IMR-90 (cell line): Measurements from ENCODE around the gene PLEKHH1. TPM values are rescaled to one million over a fixed set of nuclear protein-coding genes. Genes with fewer than 3 reads are reported as not detected.

Source experiments
- ATAC-seq: fragments of 200-7000 bp; cut with Tn5 transposase; 2 replicates; pipeline ENCODE4 v1.9.1; 2020; ENCODE audit warnings: low read depth, mild to moderate bottlenecking, moderate library complexity
- BruUV-seq: library from RNA; stranded (reverse); fragments of 400-500 nt; replicated peaks from 2 replicates; lab custom pipeline; 2021; lab: Mats Ljungman, UMichigan
- CTCF ChIA-PET: fragments of 300-600 bp; formaldehyde crosslinking; extraction: SDS; loops from one replicate; lab custom pipeline; 2021; ENCODE audit warnings: antibody characterized with exemption; lab: Yijun Ruan, JAX
- POLR2A ChIA-PET: fragments of 300-600 bp; sonication (Branson Sonifier 250); formaldehyde crosslinking; loops from one replicate; lab custom pipeline; 2022; ENCODE audit warnings: antibody characterized with exemption; ENCODE audit not compliant: unreplicated experiment; lab: Charles Lee
- DNase-seq: peaks from one replicate; pipeline ENCODE4 v3.0.0; 2013
- H2AFZ ChIP-seq: replicated peaks from 2 replicates; pipeline ENCODE3; 2013; ENCODE audit warnings: low read length, mild to moderate bottlenecking; ENCODE audit not compliant: poor library complexity
- H2AK5ac ChIP-seq: 2 replicates; pipeline ENCODE4 v1.6.1; 2013; ENCODE audit warnings: low read depth, low read length, inconsistent platforms
- H2AK9ac ChIP-seq: replicated peaks from 2 replicates; pipeline ENCODE3; 2013; ENCODE audit warnings: mild to moderate bottlenecking, low read depth, low read length, moderate library complexity; ENCODE audit not compliant: poor library complexity
- H2BK120ac ChIP-seq: 2 replicates; pipeline ENCODE4 v1.6.1; 2013; ENCODE audit warnings: low read depth, low read length, inconsistent platforms
- H2BK15ac ChIP-seq: 3 replicates; pipeline ENCODE4 v1.6.1; 2013; ENCODE audit warnings: low read depth, low read length, inconsistent platforms
- H2BK20ac ChIP-seq: 2 replicates; pipeline ENCODE4 v1.6.1; 2013; ENCODE audit warnings: low read depth, mild to moderate bottlenecking, inconsistent platforms, low read length, moderate library complexity
- H2BK5ac ChIP-seq: 2 replicates; pipeline ENCODE4 v1.6.1; 2013; ENCODE audit warnings: mild to moderate bottlenecking, low read depth, low read length, inconsistent platforms; ENCODE audit not compliant: poor library complexity, severe bottlenecking
- H3K14ac ChIP-seq: replicated peaks from 2 replicates; pipeline ENCODE4 v1.6.1; 2013; ENCODE audit warnings: low read depth, low read length, inconsistent platforms
- H3K18ac ChIP-seq: 2 replicates; pipeline ENCODE4 v1.6.1; 2013; ENCODE audit warnings: low read depth, low read length, control low read depth
- H3K23ac ChIP-seq: 2 replicates; pipeline ENCODE4 v1.6.1; 2013; ENCODE audit warnings: low read depth, low read length, inconsistent platforms
- H3K27ac ChIP-seq: 2 replicates; pipeline ENCODE4 v1.5.1; 2013; ENCODE audit warnings: mild to moderate bottlenecking, control low read depth, low read length; ENCODE audit not compliant: insufficient read depth
- H3K27me3 ChIP-seq: 2 replicates; pipeline ENCODE4 v1.6.1; 2013; ENCODE audit warnings: low read length; ENCODE audit not compliant: control insufficient read depth, insufficient read depth
- H3K36me3 ChIP-seq: 2 replicates; pipeline ENCODE4 v1.6.1; 2013; ENCODE audit warnings: low read length, mixed read lengths; ENCODE audit not compliant: control insufficient read depth, insufficient read depth
- H3K4ac ChIP-seq: 2 replicates; pipeline ENCODE4 v1.6.1; 2013; ENCODE audit warnings: low read depth, low read length, inconsistent platforms
- H3K4me1 ChIP-seq: 2 replicates; pipeline ENCODE4 v1.6.1; 2013; ENCODE audit warnings: low read length, mixed read lengths; ENCODE audit not compliant: control insufficient read depth, insufficient read depth
- H3K4me2 ChIP-seq: 2 replicates; pipeline ENCODE4 v1.6.1; 2013; ENCODE audit warnings: low read depth, mild to moderate bottlenecking, control low read depth, low read length, moderate library complexity
- H3K4me3 ChIP-seq: 2 replicates; pipeline ENCODE4 v1.5.1; 2013; ENCODE audit warnings: low read depth, mild to moderate bottlenecking, control low read depth, low read length, moderate library complexity; ENCODE audit not compliant: insufficient read depth
- H3K56ac ChIP-seq: 2 replicates; pipeline ENCODE4 v1.6.1; 2013; ENCODE audit warnings: low read length, inconsistent platforms; ENCODE audit not compliant: insufficient read depth; ENCODE audit errors: extremely low read depth
- H3K79me1 ChIP-seq, 2 experiments: 2 replicates each; pipeline ENCODE4 v1.6.1; 2013; ENCODE audit warnings: low read length in 2 of 2, inconsistent platforms in 1 of 2, low read depth in 1 of 2
- H3K9ac ChIP-seq: 2 replicates; pipeline ENCODE4 v1.6.1; 2013; ENCODE audit warnings: low read depth, low read length, control low read depth
- H3K9me1 ChIP-seq: 2 replicates; pipeline ENCODE4 v1.6.1; 2013; ENCODE audit warnings: low read length, inconsistent platforms; ENCODE audit not compliant: insufficient read depth
- H3K9me3 ChIP-seq: 2 replicates; pipeline ENCODE4 v1.6.1; 2013; ENCODE audit warnings: low read length; ENCODE audit not compliant: control insufficient read depth, insufficient read depth
- H4K20me1 ChIP-seq: 2 replicates; pipeline ENCODE4 v1.6.1; 2013; ENCODE audit warnings: low read length, inconsistent platforms; ENCODE audit not compliant: insufficient read depth
- H4K5ac ChIP-seq: 2 replicates; pipeline ENCODE4 v1.6.1; 2013; ENCODE audit warnings: mild to moderate bottlenecking, low read depth, low read length, control low read depth
- H4K8ac ChIP-seq, 2 experiments: 2 replicates each; pipeline ENCODE4 v1.6.1; 2013; ENCODE audit warnings: low read depth in 2 of 2, low read length in 2 of 2, control low read depth in 1 of 2, inconsistent platforms in 1 of 2
- H4K91ac ChIP-seq: 2 replicates; pipeline ENCODE4 v1.6.1; 2013; ENCODE audit warnings: low read depth, low read length, inconsistent platforms; ENCODE audit not compliant: insufficient read depth
- CHD1 ChIP-seq: IDR thresholded peaks from 2 replicates; pipeline ENCODE4 v1.6.1; 2012; ENCODE audit warnings: low read depth, low read length, improper control_type of control experiment
- FOS ChIP-seq: fragments of 150-350 bp; IDR thresholded peaks from 2 replicates; pipeline ENCODE4 v1.6.1; 2016; ENCODE audit warnings: low read depth, low read length
- MAFK ChIP-seq: IDR thresholded peaks from 2 replicates; pipeline ENCODE4 v1.6.1; 2012; ENCODE audit warnings: low read depth, low read length, improper control_type of control experiment
- MXI1 ChIP-seq: IDR thresholded peaks from 2 replicates; pipeline ENCODE4 v1.6.1; 2012; ENCODE audit warnings: low read depth, mild to moderate bottlenecking, low read length, moderate library complexity, borderline replicate concordance
- NFE2L2 ChIP-seq: fragments of 150-350 bp; IDR thresholded peaks from 2 replicates; pipeline ENCODE4 v1.6.1; 2016; ENCODE audit warnings: low read depth, mild to moderate bottlenecking, low read length
- POLR2A ChIP-seq: IDR thresholded peaks from 2 replicates; pipeline ENCODE4 v1.6.1; 2012; ENCODE audit warnings: mild to moderate bottlenecking, low read depth, low read length
- RCOR1 ChIP-seq: IDR thresholded peaks from 2 replicates; pipeline ENCODE4 v1.6.1; 2012; ENCODE audit warnings: mild to moderate bottlenecking, low read length, improper control_type of control experiment; ENCODE audit not compliant: insufficient replicate concordance
- RFX5 ChIP-seq: IDR thresholded peaks from 2 replicates; pipeline ENCODE4 v1.8.0; 2012; ENCODE audit warnings: low read depth, mild to moderate bottlenecking, low read length, moderate library complexity
- WGBS, 2 experiments: methylation state at CpG; one replicate each; pipeline versions ENCODE4 v1.1.5 to v1.1.7; 2013; ENCODE audit warnings: missing lambda C conversion rate in 2 of 2; ENCODE audit not compliant: insufficient read length in 1 of 2; ENCODE audit errors: extremely low coverage in 2 of 2; 5-methylcytosine and 5-hydroxymethylcytosine counted together
- dilution Hi-C: fragments of 300-500 bp; cut with HindIII; formaldehyde crosslinking; loops from one replicate; pipeline ENCODE4 v1.14.3; 2018; ENCODE audit warnings: low sequenced_read_pairs; ENCODE audit not compliant: unreplicated experiment
- in situ Hi-C: fragments of 300-500 bp; cut with MboI; formaldehyde crosslinking; loops from 3 replicates; pipeline ENCODE4 v1.14.3; 2019; ENCODE audit warnings: low sequenced_read_pairs, inconsistent platforms, mixed read lengths
- intact Hi-C: fragments of 100-400 bp; cut with micrococcal nuclease; formaldehyde crosslinking; loops from 2 replicates; pipeline ENCODE4 v1.10.0; 2022
- polyA plus RNA-seq, 3 experiments: library from polyadenylated mRNA; depleted of rRNA; stranded (reverse); fragments of >200 nt; gene quantifications; 2 replicates each; pipeline ENCODE4 v1.2.3, GENCODE V29; 2012; ENCODE audit warnings: low replicate concordance in 1 of 3
- total RNA-seq: library from RNA; depleted of rRNA; stranded (reverse); fragments of >200 nt; gene quantifications from 2 replicates; pipeline ENCODE4 v1.2.3, GENCODE V29; 2012

The PLEKHH1 gene
- total and polyA plus RNA-seq, 2 of the 4 experiments (the other 2 are of a cell fraction) = under 0.01 to 0.34 TPM

DNA sequence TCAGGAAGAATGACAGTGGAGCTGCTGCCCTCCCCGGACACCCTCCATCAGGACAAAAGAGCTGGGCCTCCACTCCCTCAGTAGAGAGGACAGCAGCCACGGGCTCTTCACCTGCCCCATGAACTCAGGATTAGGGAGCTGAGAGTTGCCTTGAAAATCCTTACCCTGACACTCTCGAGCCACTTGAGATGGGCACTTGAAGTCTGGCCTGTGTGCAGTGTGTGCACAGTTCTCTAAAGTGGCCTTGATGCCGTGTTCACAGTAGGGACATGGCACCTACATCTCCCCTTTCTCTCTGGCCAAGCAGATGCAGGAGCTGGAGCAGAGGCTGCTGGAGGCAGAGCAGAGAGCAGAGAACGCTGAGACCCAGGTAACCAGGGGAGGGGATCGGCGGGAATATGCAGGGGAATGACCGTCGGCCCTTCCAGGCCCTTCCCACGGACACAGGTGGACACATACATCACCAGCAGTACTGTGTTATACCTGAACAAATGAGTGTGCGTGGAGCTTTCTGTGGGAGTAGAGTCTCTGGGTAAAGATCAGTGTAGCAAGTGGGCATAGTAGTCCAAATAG lies 22.5 kb downstream of the PLEKHH1 start:
- H3K9ac ChIP-seq = no peak overlapping the region
- H3K23ac ChIP-seq = no peak overlapping the region
- intact Hi-C loops (no loop called here), in situ Hi-C loops (loop anchor here (10.0 kb wide), 1 partner anchor 111 kb away; no protein-coding TSS in a partner anchor), dilution Hi-C loops (no loop called here)
- ChIA-PET CTCF (interaction anchor here (1.5 to 1.6 kb wide), 2 partner anchors 16 to 29 kb away, joined by 3 to 4 read pairs; no protein-coding TSS in a partner anchor), POLR2A (no interaction called here)
- 40% methylated on average over 2 of the region's 11 CpGs; no CpG with 5 or more reads in 1 of the 2 experiments for WGBS, 2 experiments
- H2AK9ac ChIP-seq = no peak overlapping the region
- no peak overlapping the region for H3K4me2 ChIP-seq
- no peak overlapping the region for H3K56ac ChIP-seq
- no peak overlapping the region for H2BK20ac ChIP-seq
- peak overlapping the region; percentile 65 for H2AFZ ChIP-seq
- H2BK5ac ChIP-seq = no peak overlapping the region
- H4K5ac ChIP-seq = no peak overlapping the region
- H3K18ac ChIP-seq = no peak overlapping the region
- H4K91ac ChIP-seq = no peak overlapping the region
- no peaks in the 10 kb centered on the region for H3K79me1 ChIP-seq
- ATAC-seq (no peak), DNase-seq (no peak)
- H3K27ac ChIP-seq = no peak overlapping the region
- BruUV-seq = no TSS peak
- no peaks in the 10 kb centered on the region for H3K9me3 ChIP-seq
- no peak overlapping the region for H3K4me3 ChIP-seq
- no peak overlapping the region for H3K4ac ChIP-seq
- H4K8ac ChIP-seq = no peak overlapping the region
- H3K27me3 ChIP-seq = peaks cover 7% of the 10 kb centered on the region
- no peaks in the 10 kb centered on the region for H3K4me1 ChIP-seq
- no peak overlapping the region for H2AK5ac ChIP-seq
- H2BK15ac ChIP-seq = no peak overlapping the region
- H4K20me1 ChIP-seq = no peaks in the 10 kb centered on the region
- H3K36me3 ChIP-seq = no peaks in the 10 kb centered on the region
- H2BK120ac ChIP-seq = no peak overlapping the region
- no peaks in the 10 kb centered on the region for H3K9me1 ChIP-seq
- no peak overlapping the region for H3K14ac ChIP-seq
- TF ChIP-seq RFX5 (no peak), MXI1 (no peak), NFE2L2 (no peak), FOS (no peak), MAFK (no peak), POLR2A (no peak), RCOR1 (no peak), CHD1 (no peak)
